Stimulated activated CD8-positive, alpha-beta memory T cell treated with anti-CD3 and anti-CD28 coated beads, Interleukin-7, amount 100 ng/mL, for 24 hours (primary cell): Measurements from ENCODE around the gene CLEC10A.
"Not testable (repeated sequence)": the region's sequence is repeated elsewhere in the genome, so short reads cannot be mapped to it uniquely, and the experiment has no call there.

Experiments used
- DNase-seq: peaks from one replicate; pipeline ENCODE4 v3.0.0-alpha.2; 2020; ENCODE audit warnings: low read depth

Gene CLEC10A

DNA sequence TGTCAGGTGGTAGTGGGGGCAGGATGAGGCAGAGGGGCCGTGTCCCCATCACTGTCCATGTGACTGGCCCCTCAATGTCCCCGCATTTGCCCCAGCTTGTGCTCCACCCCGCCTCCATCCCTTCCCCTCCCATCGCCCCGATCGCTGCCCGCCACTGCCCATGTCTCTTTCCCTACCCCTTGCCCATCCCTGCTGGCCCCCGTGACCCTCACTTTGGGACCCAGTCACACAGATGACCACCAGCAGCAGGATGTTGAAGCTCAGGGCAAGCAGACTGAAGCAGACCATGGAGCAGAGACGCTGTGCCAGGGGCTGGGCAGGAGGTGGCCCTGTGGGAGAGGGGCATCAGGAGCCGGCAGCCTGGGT lies 28.5 kb upstream of the CLEC10A start:
- no peak for DNase-seq

GRCh38 chr17:7107795-7108559 lies 27.9 kb upstream of the CLEC10A start:
- DNase-seq = no peak

DNA sequence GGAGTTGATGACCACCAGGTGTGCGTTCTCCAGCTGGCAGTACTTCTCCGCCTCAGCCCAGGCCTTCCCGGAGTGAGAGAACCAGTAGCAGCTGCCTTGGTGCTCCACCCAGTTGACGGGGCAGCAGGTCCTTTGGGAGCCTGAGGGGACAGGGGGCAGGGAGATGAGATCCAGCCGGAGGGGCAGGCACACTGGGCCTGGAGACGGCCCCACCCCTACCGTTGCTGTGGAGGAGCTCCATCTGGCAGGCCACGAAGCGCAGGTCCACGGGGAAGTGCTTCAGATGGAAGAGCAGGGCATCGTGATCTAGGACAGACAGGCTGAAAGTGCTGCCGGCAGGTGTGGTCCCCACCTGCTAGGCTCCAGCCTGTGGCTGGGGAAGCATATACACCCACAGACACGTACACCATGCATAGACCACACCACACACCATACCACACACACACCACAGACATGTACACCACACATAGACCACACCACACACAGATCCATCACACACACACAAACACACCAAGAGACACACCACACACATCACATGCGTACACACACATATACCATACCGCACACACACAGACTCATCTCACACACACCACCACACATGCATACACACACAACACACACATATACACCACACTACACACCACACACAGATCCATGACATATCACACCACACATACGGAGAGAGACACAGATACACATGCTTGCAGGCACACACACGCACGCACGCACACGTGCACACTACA lies 27.1 kb upstream of the CLEC10A start:
- no peak for DNase-seq

DNA sequence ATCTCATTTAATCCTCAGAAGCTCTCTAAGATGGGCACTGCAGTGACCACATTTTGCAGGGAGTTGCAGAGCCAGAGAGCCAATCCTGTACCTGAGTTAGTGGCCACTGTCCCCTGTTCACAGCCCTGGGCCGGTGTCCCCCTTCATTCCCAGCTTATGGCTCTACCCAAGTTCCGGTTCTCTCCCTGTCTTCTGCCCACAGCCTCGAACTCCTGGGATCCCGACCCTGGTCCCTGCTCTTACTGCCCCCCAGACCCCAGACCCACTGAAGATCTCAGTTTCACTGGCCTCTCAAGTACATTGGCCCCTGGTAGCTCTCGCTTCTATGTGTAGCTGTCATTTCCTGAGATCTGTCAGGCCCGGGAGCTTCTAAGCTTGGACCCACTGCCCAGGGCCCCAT lies 22.4 kb upstream of the CLEC10A start:
- DNase-seq = no peak

GRCh38 chr17:7101531-7101930 lies 21.5 kb upstream of the CLEC10A start:
- DNase-seq = no peak

GRCh38 chr17:7100641-7101379 lies 20.8 kb upstream of the CLEC10A start:
- not testable (repeated sequence) for DNase-seq

GRCh38 chr17:7098802-7099459 lies 18.9 kb upstream of the CLEC10A start:
- no peak for DNase-seq

DNA sequence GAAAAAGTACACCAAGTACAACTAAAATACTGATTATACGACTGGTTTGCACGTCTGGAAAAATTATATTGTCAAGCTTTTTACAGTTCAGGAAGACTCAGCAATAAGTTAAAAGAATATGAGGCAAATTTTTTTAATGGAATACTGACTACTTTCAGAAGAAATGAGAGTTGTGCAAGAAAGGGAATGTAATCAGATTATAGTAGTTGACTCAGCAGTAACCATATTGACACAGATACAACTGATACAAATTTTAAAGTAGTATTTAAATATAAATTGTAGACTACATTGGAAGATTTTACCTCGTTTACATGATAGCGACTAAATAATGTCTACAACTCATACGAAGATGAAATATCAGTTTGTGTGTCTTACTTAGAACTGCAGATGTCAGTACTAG lies 17.9 kb upstream of the CLEC10A start:
- DNase-seq = no peak

DNA sequence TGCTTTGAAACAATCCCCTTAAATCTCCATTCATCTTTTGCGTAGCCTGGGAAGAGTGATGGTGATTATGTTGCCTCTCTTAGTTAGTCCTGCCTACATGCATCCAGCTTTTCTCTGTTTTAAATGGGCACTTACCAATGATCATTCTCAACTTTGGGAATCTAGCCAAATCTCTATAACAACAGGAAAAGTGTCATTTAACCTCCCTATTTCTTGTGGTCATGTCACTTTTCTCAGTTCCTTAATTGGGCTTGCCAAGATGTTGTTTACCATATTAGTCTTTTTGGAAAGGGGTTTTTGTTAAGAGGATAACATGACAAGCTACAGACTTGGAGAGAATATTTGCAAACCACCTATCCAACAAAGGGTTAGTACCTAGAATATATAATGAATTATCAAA lies 15.6 kb upstream of the CLEC10A start:
- DNase-seq = no peak

GRCh38 chr17:7094652-7095019 lies 14.6 kb upstream of the CLEC10A start:
- DNase-seq = no peak

- not testable (repeated sequence) for DNase-seq
Measured at GRCh38 chr17:7091311-7092005, 11.4 kb upstream of the CLEC10A start.

- not testable (repeated sequence) for DNase-seq
Measured at GRCh38 chr17:7089570-7089969, 9.5 kb upstream of the CLEC10A start.

- DNase-seq = not testable (repeated sequence)
Measured at GRCh38 chr17:7088442-7088841, 8.4 kb upstream of the CLEC10A start.

DNA sequence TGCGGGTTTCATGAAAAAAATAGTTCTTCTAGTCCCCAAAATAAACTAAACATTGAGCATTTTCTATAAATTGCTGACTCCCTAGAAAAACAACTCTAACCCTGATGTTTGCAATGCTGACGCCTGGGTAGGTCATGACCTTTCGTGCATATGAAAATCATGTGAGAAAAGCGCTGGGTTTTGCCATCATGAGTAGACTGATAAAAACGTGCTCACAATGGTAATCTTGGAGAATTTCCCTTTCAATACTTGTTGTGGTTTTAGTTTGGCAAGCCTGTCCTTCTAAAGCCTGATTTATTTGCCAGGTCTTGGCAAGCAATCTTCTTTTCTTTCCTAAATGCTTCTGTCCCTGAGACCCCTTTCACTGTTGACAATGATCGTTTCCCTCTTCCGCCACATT lies 4.0 kb upstream of the CLEC10A start:
- DNase-seq = no peak

DNA sequence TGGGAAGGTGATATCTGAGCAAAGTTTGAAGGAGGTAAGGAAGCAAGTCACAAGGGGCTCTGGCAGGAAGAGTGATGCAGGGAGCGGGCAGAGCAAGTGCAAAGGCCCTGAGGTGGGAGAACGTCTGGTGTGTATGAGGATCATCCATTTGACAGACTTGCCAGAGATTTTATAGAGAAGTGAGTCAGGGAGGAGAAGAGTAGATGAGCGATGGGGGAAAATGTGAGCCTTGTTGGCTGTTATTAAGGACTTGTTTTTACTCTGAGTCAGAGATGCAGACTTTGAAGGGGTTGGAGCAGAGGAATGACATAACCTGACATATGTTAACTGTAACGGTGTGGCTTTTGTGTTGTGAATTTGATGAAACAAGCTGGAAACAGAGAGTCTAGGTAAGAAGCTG lies 3.5 kb upstream of the CLEC10A start:
- DNase-seq = no peak

DNA sequence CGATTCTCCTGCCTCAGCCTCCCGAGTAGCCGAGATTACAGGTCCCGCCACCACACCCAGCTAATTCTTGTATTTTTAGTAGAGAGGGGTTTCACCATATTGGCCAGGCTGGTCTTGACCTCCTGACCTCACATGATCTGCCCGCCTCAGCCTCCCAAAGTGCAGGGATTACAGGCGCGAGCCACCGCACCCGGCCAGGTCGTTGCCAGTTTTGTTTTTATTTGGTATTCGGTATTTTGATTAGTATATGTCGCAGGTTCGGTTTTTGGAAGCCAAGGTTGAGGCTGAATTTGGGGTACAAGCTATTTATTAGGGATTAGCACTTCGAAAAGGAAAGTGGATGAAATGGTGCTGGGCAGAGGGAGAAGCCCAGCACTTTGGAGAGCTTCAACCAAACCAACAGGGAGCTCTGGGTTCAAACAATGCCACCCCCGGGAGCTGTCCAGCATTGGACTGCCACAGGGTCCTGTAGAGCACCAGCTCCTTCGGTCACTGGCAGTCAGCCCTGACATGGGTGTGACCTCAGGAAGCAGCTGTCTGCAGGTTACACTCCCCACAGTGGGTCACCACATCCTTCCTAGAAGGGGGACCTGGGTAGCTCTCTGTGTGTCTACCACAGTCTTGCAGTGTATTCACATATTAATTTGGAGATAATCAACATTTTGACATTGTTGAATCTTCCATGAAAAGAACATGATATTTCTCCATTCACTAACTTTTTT lies 1.5 kb upstream of the CLEC10A start:
- no peak for DNase-seq

DNA sequence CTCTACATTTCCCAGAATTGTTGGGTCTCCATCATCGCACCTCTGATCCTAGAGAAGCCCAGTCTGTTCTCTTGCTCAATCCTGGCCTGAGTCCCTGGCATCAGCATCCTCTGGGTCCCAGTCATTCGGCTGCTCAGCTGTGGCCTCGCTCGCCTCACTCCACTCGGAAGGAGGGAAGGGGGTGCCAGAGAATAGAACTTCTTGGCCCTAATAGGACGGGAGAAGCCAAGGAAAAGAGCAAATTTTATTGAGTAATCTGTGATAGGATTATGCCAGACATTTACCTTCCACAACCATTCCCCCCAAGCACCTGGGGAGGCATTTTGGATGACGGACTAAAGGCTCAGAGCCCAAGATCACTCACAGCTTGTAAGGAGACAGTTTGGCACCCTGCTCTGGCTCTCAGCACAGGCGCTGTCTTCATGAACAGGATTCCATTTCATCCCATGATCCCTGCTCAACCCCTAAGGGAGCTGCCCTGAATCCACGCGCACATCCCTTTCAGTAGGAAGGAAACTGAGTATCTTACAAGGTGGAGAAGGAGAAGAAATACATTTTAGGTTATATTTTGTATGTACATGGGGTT lies 498 bp upstream of the CLEC10A start:
- no peak for DNase-seq

DNA sequence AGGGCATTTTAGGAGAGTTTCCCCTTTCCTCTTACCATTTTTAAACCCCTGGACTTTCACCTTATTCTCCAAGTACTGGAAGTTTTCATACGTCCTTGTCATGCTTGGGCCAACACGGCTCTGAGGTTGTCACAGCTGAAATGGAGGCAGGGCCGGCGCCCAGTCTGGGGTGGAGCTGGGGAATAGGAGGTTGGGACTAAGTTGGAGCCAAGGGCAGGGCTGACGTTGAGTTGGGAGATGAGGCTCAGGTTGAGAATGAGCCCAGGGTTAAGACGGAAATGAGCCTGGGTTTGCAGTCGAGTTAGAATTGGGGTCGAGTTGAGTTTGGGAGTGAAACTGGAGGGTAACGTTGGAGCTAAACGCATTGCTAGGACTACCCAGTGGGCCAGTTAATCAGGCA lies 1.3 kb downstream of the CLEC10A start:
- DNase-seq = no peak

- no peak for DNase-seq
Measured at GRCh38 chr17:7077911-7078546, 2.0 kb downstream of the CLEC10A start.

- no peak for DNase-seq
Measured at GRCh38 chr17:7074931-7075330, 5.1 kb downstream of the CLEC10A start.
